Mucosa of rectum (tissue), 2 donors: ENCODE measurements around the gene ZBTB33.

Experiments used
- H3K27ac ChIP-seq, 2 donors: one replicate each; pipeline ENCODE4 v1.7.0; 2013; ENCODE audit warnings: inconsistent platforms in 2 of 2, low read depth in 2 of 2, low read length in 2 of 2
- H3K27me3 ChIP-seq, 2 donors: one replicate each; pipeline ENCODE4 v1.7.0; 2013; ENCODE audit warnings: low read length in 2 of 2; ENCODE audit not compliant: control insufficient read depth in 2 of 2, insufficient read depth in 2 of 2
- H3K36me3 ChIP-seq, 2 donors: one replicate each; pipeline ENCODE4 v1.7.0; 2013; ENCODE audit warnings: low read length in 2 of 2; ENCODE audit not compliant: control insufficient read depth in 2 of 2, insufficient read depth in 2 of 2
- H3K4me1 ChIP-seq, 2 donors: one replicate each; pipeline ENCODE4 v1.7.0; 2013; ENCODE audit warnings: low read length in 2 of 2, mild to moderate bottlenecking in 1 of 2; ENCODE audit not compliant: control insufficient read depth in 2 of 2, insufficient read depth in 2 of 2
- H3K4me3 ChIP-seq, 2 donors: one replicate each; pipeline ENCODE4 v1.7.0; 2013; ENCODE audit warnings: low read length in 2 of 2
- H3K9ac ChIP-seq, 2 donors: one replicate each; pipeline ENCODE4 v1.7.0; 2013; ENCODE audit warnings: low read length in 2 of 2, low read depth in 1 of 2, mild to moderate bottlenecking in 1 of 2
- H3K9me3 ChIP-seq, 2 donors: one replicate each; pipeline ENCODE4 v1.7.0; 2013; ENCODE audit warnings: low read length in 2 of 2; ENCODE audit not compliant: control insufficient read depth in 2 of 2
- donor health status: healthy.
- donor health status: Normal muscosa, but diverticular disease.

Gene ZBTB33

DNA sequence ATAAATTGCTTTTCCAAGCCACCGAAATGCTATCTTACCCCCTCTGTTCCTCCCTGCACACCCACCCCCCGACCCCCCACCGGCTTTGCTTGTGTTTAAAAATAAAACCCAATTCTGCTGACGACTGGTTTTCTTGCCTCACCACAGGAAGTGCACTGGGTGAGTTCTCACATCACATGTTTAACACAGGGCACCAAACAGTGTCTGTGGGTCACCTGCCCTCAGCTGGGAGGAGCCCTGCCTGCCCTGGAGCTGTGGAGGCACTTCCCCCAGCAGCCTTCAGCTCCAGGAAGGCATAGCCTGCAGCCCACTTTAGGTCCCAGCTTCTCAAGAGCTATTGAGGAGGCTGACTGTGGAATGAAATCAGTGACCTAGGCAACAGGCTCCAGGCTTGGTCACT lies 51.8 kb downstream of the ZBTB33 start:
- H3K9me3 ChIP-seq = no peaks in the 10 kb centered on the region
- no peaks in the 10 kb centered on the region for H3K4me1 ChIP-seq
- no peak overlapping the region for H3K27ac ChIP-seq
- H3K36me3 ChIP-seq = no peaks in the 10 kb centered on the region
- H3K9ac ChIP-seq = no peak overlapping the region
- H3K4me3 ChIP-seq = no peak overlapping the region
- peaks cover 21 to 22% of the 10 kb centered on the region in 2 donors for H3K27me3 ChIP-seq

GRCh38 chrX:120304256-120304655 lies 53.6 kb downstream of the ZBTB33 start:
- H3K36me3 ChIP-seq = no peaks in the 10 kb centered on the region
- H3K9ac ChIP-seq = no peak overlapping the region
- no peak overlapping the region for H3K4me3 ChIP-seq
- H3K9me3 ChIP-seq = no peaks in the 10 kb centered on the region
- H3K27ac ChIP-seq = no peak overlapping the region
- no peaks in the 10 kb centered on the region for H3K4me1 ChIP-seq
- peaks cover 21 to 27% of the 10 kb centered on the region in 2 donors for H3K27me3 ChIP-seq

- peaks cover 23 to 32% of the 10 kb centered on the region in 2 donors for H3K27me3 ChIP-seq
- no peak overlapping the region for H3K9ac ChIP-seq
Measured at GRCh38 chrX:120305531-120306141, 55.0 kb downstream of the ZBTB33 start.

GRCh38 chrX:120306630-120307029 lies 56.0 kb downstream of the ZBTB33 start:
- H3K4me1 ChIP-seq = peaks cover 0 to 2% of the 10 kb centered on the region in 2 donors
- no peak overlapping the region for H3K4me3 ChIP-seq
- H3K9ac ChIP-seq = no peak overlapping the region
- H3K9me3 ChIP-seq = no peaks in the 10 kb centered on the region
- H3K27ac ChIP-seq = no peak overlapping the region
- peaks cover 28 to 39% of the 10 kb centered on the region in 2 donors for H3K27me3 ChIP-seq
- no peaks in the 10 kb centered on the region for H3K36me3 ChIP-seq

More at GRCh38 chrX:120305531-120306141, 55.0 kb downstream of the ZBTB33 start:
- Histone ChIP-seq H3K4me3 (no peak overlapping the region), H3K36me3 (no peaks in the 10 kb centered on the region), H3K4me1 (no peaks in the 10 kb centered on the region), H3K9me3 (no peaks in the 10 kb centered on the region), H3K27ac (no peak overlapping the region)
